Fibroblast of skin of abdomen (primary cell): ENCODE data around the gene PALD1.
A peak's percentile ranks its signal among the peaks of the same experiment; 100 is the strongest.

Experiments
- DNase-seq: peaks from one replicate; pipeline ENCODE4 v3.0.0-alpha.2; 2013

PALD1 gene

DNA sequence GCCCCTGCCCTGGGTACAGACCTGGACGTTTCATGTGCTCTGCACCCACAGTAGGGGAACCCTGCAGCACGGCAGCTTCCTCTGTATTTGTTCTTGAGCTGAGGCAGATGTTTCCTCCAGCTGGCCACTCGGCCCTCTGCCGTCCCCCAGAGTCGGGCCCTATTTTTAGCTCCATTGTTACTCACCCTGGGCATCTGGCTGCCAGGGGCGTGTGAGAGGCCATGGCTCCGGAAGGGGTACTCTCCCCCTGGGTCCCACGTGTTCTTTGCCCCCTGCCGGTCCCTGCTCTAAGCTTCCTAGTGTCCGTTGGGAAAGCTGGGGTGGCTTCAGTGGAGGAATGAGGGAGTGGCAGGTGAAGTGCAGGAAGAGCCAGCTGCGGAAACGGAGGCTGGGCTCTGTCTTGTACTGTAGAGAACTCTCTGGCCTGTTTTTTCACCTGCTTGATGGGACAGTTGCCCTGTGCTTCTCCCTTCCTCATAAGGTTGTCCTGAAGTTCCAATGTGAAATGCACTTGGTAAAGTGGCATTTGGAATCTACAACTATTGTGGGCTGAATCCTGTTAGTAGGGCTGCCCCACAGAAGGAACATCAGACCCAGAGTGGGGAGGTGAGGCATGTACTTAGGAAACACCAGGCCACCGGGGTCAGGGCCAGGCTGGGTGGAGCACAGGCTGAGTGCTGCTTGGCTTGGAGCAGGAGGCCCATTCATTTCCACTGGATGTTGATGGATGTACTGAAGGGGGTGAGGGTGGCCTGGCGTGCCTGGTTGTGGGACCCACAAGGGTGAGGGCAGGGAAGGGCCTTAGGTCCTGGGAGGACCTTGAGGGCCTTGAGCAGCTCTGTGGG, 30.6 kb downstream of the PALD1 start:
- peak; percentile 11 for DNase-seq

DNA sequence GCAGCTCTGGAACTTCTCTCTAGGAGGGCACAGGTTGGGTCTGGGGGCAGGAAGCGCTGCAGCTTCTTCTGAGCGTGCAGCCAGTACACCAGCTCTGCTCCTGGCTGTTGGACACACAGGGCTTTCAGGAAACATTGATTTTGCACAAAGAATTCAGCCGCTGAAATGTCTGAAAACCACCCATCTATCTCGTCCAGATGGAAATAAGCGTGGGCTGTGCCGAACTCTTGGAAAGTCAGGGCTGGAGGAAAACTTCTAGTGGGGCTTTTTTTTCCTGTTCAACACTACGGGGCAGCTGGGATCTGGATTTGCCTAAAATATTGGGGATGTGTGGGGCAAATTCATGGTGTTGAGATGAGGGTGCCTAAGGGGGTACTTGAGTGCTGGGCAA, 31.2 kb downstream of the PALD1 start:
- no peak for DNase-seq

DNA sequence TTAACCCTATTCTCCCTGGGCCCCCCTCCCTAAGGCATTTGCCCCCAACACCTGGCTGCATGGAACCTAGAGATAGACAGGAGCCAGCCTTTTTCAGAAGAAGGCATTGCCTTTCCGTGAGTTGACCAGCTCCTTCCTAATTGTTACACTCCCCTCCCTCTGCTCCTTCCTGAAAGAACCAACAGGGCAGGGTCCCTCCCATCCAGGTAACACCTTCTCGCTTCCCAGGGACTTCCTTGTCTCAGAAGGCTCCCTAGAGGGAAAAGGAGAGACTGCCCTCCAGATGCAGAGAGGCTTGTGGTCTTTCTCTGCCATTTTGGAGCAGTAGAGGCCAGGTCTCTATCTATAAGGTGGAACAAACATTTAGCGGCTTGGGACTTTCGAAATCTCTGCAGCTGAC, 31.9 kb downstream of the PALD1 start:
- no peak for DNase-seq

DNA sequence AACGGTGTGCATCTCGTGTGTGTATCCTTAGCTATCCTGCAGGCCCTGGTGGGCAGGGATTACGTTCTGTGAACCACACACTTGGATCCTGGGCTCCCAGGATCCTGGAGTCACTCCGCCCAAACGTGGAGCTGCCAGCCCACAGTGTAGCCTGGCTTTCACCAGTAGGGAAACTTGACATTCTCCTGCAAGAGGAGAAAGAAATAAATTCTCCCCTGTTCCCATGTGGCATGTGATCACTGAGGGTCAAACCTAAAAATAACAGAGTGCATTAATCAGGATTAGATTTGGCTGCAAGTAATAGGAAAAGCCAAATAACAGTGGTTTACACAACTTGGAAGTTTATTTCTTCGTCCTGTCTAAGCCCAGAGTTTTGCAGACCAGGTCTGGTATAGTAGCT, 32.3 kb downstream of the PALD1 start:
- DNase-seq, result no peak

DNA sequence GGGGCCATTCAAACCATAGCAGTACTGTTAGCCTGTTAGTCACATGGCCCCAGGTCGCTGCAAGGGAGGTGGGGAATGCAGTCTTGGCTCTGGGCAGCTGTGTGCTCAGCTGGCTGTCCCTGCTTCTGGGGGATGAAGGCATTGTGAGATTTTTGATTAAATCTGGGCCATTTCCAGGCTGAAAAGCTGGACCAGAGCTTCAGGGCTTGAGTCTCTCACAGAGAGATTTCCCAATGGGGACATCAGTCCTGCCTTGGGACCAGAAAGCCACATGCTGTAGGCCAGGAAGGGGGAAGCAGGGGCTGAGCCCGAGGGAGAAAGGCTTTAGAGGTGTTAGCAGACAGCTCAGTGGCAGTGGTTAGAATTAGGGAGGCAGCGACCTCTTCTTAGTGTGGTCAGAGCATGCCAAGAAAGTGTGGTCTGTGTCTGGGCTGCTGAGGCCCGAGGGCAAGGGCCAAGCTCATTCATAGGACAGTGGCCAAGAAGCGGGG, 33.6 kb downstream of the PALD1 start:
- no peak for DNase-seq

DNA sequence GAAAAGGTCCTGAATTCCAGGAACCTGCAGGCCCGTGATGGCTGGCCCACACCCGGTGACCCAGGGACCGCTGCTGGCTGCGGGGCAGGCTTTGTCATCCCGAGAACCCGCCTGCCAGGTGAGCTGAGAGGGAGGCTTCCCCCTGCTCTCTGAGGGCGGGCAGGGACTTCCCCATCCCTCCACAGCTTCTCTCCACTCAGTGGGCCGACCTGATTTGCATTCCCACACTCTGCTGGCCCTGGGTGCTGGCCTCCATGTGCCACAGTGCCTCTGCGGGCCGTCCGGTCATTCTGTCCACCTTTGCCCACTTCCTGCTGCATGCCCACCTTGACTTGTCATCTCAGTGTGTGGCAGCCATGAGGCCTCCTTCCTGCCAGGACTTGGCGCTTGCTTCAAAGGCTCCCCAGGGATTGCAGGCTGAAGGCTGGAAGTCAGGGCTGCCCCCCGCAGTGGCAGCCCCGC, 35.3 kb downstream of the PALD1 start:
- no peak for DNase-seq

DNA sequence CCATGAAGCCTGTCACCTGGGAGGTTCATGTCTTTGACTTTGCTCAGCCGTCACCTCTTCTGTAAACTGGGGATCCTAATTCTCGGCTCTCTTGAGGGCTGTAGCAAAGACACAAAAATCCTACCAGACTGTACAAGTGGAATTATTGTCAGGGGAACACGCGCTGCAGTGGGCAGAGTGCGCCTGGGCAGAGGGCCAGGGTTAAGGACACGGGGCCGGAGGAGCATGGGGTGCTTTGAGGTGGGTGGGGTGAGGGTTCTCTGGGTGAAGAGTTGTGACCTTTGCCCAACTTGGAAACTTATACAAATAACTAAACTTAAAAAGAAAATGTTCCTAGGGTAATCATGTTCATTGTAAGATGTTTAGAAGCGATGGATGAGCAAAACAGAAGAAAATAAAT, 36.0 kb downstream of the PALD1 start:
- DNase-seq, result no peak

DNA sequence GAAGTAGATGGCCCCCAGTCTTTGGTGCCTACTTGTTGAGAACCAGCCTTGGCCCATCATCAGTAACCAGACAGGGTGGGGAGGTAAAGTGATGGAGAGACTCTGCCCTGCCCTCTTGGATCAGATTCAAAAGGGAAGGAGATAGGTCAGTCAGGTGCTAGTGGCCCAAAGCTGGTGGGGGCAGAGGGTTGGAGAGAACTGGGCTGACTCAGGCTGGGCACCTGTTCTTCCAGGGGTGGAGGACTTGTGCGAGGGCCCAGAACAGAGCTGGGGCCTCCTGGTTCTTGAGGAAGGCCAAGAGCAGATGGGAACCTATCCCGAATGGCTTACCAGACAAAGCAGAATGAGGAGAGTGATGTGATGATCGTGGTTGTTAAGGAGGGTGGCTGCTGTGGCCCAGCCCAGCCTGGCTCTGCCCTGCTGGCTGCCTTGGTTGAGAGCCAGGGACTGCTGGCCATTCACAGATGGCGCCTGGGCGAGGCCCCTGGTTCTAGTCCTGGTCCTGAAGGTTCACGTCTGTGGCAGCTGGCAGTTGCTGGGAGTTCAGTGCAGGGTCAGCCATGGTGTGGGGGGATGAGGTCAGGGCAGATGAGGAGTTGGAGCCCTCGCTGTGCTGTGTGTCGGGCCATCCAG, 36.6 kb downstream of the PALD1 start:
- DNase-seq, result no peak

DNA sequence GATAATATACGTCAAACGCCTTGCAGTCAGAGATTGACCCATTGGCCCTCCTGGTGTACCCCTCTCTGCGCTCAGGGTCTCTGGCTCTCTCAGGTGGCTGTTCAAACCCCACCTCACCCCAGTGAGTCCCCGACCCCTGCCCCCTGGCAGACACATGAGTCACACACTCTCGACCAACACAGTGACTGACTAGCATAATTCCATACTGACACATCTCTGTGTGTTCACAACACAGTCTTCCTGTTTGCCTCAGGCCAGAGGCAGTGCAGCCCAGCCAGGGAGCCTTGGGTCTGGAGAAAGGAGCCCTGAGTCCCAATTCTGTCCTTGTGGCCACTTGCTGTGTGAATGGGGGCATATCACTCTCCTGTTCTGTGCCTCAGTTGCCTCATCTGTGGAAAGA, 40.1 kb downstream of the PALD1 start:
- DNase-seq, result peak; percentile 43

DNA sequence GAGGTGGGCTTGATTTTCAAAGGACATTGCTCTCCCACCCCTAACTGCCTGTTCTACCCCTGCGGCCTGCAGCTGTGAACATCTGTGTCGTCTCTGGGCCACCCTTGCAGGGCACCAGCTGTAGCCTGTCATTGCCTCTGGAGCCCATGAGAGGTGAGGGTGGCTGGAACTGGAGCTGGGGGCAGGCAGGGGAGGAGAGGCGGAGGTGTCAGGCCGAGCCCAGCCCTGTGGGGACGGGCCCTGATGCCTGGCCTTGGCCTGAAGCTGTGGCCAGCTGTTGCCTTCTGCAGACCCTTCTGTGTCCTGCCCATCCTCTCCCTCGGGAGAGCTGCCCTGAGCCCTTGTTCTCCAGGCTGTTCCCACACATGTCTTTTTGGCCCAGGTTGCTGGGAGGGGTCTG, 44.5 kb downstream of the PALD1 start:
- no peak for DNase-seq

DNA sequence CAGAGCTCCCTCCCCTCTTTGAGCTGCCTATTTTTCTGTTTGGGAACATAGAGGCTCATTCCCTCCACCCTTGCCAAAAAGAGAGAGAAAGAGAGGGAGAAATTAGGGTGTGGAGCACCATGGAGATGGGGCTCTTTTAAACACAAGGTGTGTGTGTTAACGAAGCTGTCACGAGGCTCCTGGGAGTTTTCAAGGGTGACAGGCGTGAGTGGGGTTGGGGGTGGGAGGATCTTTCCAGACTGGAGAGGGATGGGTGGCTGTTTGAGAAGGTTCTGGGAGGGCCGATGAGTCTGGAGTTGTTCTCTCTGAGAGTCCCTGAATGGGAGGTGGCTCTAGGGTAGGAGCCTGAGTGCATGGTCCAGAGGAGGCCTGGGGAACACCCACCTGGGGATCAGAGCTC, 45.0 kb downstream of the PALD1 start:
- no peak for DNase-seq

DNA sequence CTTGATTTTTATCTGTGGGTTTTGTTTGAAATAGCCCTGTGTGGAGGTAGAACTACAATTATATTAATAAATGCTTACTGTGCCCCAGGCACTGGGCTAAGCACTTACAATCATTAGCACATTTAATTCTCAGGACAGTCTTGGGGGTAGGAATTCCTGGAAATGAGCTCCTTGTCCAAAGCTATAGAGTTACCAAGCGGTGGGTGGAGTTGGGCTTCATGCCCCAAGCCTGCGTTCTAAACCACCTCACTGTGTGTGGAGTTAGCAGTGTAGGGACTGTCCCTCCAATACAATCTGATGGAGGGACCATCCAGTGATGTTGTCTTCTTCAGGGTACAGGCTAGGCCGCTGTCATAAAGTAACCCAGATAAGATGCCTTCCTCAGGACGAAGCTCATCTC, 49.7 kb downstream of the PALD1 start:
- DNase-seq, result no peak

DNA sequence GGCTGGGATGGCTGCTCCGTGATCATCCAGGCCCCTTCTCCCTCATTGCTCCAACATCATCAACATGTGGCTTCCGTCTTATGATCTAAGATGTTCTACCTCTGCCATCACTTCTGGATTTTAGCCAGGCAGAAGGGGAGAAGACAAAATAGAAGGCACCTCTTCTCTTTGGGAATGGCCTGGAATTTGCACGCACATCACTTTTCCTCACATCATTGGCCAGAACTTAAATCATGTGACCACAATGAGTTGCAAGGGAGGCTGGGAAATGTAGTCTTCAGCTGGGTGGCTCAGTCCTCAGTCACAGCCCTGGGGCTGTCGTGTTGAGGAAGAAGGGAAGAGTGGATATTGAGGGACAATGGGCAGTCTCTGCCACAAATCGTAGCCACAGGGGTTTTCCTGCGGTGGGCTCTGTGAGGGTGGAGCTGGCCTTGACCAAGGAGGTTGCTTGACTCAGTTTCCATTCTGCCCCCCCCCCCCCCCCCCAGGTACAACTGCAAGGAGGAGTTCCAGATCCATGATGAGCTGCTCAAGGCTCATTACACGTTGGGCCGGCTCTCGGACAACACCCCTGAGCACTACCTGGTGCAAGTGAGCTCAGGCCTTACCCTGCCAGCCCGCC, 50.3 kb downstream of the PALD1 start:
- DNase-seq, result peak; percentile 53

DNA sequence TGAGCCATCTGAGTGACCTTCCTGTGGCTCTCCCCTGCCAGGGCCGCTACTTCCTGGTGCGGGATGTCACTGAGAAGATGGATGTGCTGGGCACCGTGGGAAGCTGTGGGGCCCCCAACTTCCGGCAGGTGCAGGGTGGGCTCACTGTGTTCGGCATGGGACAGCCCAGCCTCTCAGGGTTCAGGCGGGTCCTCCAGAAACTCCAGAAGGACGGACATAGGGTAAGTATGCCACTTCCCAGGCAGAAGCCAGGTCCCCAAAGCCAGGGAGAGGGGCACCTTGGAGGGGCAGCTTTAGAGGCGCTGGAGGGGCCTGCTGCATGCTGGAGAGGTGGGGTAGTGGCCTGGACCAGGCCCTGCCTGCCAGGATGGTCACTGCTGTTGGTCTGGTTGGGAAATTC, 51.3 kb downstream of the PALD1 start:
- DNase-seq, result no peak

DNA sequence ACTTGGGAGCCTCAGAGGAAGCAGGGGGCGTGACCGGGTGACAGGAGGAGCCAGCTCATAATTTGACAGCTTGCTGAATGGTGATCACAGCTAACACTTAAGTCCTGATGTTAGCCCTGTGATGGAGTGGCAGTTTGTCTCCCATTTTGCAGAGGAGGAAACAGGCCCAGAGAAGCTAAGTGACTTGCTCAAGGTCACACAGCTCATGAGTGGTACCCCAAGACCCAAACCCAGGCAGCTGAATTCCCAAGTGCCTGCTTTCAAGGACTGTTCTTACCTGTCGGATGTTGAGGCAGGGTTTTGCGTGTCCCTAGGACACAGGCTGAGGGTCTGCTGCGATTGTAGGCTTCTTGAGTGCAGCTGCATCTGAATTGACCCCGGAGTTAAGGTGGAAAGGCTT, 51.7 kb downstream of the PALD1 start:
- no peak for DNase-seq

DNA sequence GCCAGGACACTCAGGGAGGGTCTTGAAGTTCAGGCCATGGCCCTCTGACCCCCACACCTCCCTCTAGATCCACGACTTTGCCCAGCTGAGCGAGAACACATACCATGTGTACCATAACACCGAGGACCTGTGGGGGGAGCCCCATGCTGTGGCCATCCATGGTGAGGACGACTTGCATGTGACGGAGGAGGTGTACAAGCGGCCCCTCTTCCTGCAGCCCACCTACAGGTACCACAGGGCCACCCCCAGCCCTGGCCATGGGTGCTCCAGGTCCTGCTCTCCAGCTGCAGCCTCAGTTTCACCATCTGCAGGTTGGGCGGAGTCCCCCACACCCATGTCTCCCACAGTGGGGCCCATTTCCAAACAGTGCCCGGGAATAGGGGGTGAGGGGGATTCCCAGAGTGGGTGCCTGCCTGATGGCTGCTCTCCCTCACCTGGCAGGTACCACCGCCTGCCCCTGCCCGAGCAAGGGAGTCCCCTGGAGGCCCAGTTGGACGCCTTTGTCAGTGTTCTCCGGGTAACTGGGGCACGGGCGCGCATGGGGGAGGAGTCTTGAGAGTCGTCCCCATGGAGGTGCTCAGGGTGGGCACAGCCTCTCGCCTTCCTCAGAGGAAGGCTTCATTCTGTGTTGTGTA, 54.1 kb downstream of the PALD1 start:
- no peak for DNase-seq

DNA sequence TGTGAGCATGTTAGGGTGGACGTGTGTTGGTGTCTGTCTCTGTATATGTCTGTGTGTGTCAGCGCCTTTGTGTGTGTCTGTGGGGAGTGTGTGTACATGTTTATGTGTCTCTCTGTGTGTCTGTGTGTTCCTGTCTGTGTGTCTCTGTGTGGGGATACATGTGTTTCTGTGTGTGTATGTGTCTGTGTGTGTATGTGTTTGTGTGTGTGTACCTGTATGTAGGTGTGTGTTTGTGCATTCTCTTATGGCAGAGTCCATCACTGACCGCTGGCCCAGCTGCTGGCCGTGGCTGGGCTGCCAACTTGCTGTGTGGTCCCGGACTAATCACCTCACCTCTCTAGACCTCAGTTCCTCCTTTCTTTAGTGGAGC, 54.6 kb downstream of the PALD1 start:
- DNase-seq, result no peak

DNA sequence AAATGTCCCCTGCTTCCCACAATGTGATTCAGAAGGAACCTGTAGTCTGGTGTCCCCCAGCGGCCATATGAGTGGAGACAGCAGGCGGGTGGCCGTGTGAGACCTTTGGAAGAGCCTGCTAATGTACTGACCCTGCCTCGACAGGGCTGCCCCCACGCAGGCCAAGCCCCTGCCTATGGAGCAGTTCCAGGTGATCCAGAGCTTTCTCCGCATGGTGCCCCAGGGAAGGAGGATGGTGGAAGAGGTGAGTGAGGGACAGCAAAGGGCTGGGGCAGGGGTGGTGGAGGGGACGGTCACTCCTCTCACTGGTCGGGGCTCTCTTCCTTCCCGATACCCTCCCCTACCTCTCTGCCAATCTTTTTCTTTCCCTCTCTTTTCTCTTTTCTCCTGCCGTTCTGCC, 55.7 kb downstream of the PALD1 start:
- no peak for DNase-seq

DNA sequence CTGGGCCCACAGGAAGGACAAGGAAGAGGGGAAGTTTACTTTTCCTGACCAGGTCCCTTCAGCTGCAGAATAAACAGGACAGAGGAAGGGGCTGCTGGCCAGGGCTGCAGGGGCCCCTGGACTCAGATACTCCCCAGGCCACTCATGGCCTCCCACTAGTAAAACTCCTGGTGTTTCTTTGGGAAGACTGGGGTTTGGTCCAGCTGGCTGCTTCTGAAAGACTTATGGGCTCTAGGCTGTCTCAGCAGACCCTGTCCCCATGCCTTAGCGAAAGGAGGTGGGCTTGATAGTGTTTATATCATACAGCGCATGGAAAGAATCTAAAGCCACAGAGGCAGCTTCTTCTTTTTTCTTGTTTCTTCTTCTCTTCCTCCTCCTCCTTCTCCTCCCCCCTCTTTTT, 56.4 kb downstream of the PALD1 start:
- no peak for DNase-seq

DNA sequence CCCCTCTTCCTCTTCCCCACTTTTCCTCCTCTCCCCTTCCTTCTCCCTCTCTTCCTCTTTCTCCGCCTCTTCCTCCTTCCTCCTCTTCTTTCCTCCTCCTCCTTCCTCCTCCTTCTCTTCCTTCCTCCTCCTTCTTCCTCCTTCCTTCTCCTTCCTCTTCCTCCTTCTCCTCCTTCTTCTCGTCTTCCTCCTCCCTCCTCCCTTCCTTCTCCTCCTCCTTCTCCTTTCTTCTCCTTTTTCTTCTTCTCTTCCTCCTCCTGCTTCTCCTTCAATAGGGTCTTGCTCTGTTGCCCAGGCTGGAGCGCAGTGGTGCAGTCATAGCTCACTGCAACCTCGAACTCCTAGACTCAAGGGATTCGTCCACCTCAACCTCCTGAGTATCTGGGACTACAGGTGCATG, 56.9 kb downstream of the PALD1 start:
- no peak for DNase-seq

DNA sequence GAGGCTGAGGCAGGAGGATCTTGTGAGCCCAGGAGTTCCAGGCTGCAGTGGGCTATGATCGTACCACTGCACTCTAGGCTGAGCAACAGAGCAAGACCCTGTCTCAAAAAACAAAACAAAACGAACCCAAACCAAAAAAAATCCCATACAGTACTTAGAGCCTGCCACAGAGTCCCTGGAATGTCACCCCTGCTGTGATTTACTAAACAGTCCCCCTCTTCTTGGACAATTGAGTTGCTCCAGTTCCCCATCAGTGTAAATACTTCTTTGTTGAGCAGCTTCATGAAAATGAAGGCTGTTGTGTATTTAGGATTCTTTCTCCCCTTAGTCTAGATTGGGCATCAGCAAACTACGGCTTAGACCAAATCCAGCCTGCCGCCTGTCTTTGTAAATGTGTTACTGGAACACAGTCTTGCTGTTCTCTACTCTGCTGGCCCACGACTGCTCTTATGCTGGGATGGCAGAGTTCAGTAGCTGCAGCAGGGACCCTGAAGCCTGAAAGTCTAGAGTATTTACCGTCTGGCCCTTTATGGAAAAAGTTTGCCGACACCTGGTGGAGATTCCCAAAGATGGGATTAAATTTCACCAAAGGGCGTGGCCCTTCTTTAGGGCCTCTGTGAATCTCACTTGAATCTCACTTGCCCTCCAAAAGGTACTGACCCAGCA, 57.8 kb downstream of the PALD1 start:
- no peak for DNase-seq

DNA sequence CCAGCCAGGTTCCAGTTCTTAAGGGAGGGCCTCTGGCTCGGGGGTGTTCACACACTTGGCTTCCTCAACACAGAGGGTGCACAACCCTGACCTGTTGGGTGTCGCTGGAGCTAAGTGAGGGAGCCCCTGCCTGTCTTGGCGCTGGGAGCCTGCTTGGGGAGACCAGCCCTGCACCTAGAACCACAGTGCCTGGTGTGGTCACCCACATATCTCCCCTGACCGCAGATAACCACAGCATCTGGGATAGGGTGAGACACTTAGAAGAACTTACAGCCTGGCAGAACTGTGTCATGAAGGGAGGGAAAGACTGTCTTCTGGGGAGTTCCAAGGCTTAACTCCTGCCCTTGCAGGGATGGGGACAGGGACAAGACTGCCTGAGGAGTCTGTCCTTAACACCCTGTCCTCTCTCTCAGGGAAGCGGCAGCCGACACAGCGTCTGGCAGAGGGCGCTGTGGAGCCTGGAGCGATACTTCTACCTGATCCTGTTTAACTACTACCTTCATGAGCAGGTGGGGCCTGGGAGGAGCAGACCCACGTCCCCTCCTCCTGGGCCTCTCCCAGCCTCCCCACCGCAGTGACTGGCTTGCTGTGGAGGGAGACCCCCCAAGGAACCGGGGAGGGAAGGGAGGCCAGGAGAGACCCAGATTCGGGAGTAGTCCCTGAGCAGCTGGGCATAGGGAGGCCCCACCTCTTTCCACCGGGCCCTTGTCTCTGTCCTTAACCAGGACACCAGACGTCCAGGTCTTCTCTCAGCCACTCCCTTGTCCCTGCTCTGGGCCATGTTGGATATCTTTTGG, 59.0 kb downstream of the PALD1 start:
- DNase-seq, result no peak
